MM.1S (cell line): ENCODE results near the gene FRAT1.

Source experiments
- CTCF ChIP-seq: fragments of 300-600 bp; sonication (generic); IDR thresholded peaks from 2 replicates; pipeline ENCODE4 v1.5.1; 2016; ENCODE audit warnings: antibody characterized with exemption, low read length, mixed read lengths
- EZH2 ChIP-seq: fragments of 300-600 bp; sonication (generic); optimal IDR thresholded peaks from 2 replicates; pipeline ENCODE3; 2017; ENCODE audit warnings: low read depth, mild to moderate bottlenecking, antibody characterized with exemption, low read length, mixed read lengths

DNA sequence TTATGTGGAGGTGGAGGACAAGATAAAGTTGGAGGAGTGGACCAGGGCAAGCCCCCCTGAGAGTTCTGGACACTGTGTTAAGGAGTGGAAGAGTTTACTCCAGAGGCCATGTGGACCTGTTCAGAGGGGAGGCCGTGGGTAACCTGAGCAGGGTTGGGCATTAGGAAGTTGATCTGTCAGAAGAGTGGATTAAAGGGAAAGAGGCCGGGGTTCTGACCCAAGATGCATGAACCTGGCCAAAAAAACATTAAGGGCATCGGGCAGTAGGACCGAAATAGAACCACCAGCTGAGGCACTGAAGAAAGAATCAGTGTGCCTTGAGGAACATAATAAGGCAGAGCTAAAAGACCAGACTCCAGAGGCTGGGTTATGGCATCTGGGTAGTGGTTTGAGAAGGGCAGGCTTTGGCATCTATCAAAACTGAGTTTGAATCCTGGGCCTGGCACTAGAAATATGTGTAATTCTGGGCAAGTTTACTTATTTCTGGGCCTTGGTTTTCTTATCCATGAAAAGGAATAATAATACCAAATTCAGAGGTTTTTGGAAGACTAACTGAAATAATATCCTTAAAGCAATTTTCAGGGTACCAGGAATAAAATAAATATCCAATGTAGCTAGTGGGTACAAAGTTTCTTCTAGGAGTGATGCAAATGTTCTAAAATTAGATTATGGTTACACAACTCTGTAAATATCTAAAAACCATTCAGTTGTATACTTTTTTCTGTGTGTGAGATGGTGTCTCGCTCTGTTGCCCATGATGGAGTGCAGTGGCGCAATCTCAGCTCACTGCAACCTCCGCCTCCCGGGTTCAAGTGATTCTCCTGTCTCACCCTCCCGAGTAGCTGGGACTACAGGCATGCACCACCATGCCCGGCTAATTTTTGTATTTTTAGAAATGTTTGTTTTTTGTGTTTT is 10.9 kb upstream of the FRAT1 start:
- TF ChIP-seq CTCF: no peak
- TF ChIP-seq EZH2: no peak
